ENCODE measurements around the gene TCF20.

The TCF20 gene

GRCh38 chr22:42247596-42247995 lies 22.9 kb downstream of the TCF20 start:
- Histone ChIP-seq H3K4me2 (ENCODE audit: low read length) (no peak overlapping the region), H3K9me2 (ENCODE audit: low read depth, low read length) (no peaks in the 10 kb centered on the region), H2AFZ (ENCODE audit: low read length) (no peak overlapping the region), H3K9me3 (ENCODE audit: low read length) (no peaks in the 10 kb centered on the region), H3K4me3 (ENCODE audit: low read depth, low read length, poor library complexity, severe bottlenecking) (no peak overlapping the region), H3K4me1 (ENCODE audit: insufficient read depth, low read length, severe bottlenecking) (no peaks in the 10 kb centered on the region), H3K27ac (ENCODE audit: low read depth, low read length, poor library complexity, severe bottlenecking) (no peak overlapping the region), H3K36me3 (ENCODE audit: insufficient read depth, low read length) (no peaks in the 10 kb centered on the region), H4K20me1 (ENCODE audit: insufficient read depth, low read length) (no peaks in the 10 kb centered on the region), H3K27me3 (ENCODE audit: insufficient read depth, low read length) (no peaks in the 10 kb centered on the region), H3K79me2 (ENCODE audit: insufficient read depth, low read length) (peaks cover 19% of the 10 kb centered on the region), H3K9ac (ENCODE audit: low read length) (no peak overlapping the region), H3F3A (ENCODE audit: insufficient read depth, low read length) (no peaks in the 10 kb centered on the region)
- TF ChIP-seq CTCF (IDR thresholded peaks at IDR 0.05; ENCODE audit: low read length), result no peak
- TF ChIP-seq EZH2 (IDR thresholded peaks at IDR 0.05; ENCODE audit: borderline replicate concordance, low read length), result no peak

- TF ChIP-seq CTCF (IDR thresholded peaks at IDR 0.05; ENCODE audit: low read length) (no peak), EZH2 (IDR thresholded peaks at IDR 0.05; ENCODE audit: borderline replicate concordance, low read length) (no peak)
- H3F3A ChIP-seq (ENCODE audit: insufficient read depth, low read length), result no peaks in the 10 kb centered on the region
- H3K4me1 ChIP-seq (ENCODE audit: insufficient read depth, low read length, severe bottlenecking), result no peaks in the 10 kb centered on the region
- H3K27ac ChIP-seq (ENCODE audit: low read depth, low read length, poor library complexity, severe bottlenecking), result no peak overlapping the region
- H3K79me2 ChIP-seq (ENCODE audit: insufficient read depth, low read length), result peaks cover 39% of the 10 kb centered on the region
- H3K36me3 ChIP-seq (ENCODE audit: insufficient read depth, low read length), result no peaks in the 10 kb centered on the region
- H3K4me2 ChIP-seq (ENCODE audit: low read length), result no peak overlapping the region
- no peaks in the 10 kb centered on the region for H3K9me3 ChIP-seq (ENCODE audit: low read length)
- H3K27me3 ChIP-seq (ENCODE audit: insufficient read depth, low read length), result no peaks in the 10 kb centered on the region
- H3K9ac ChIP-seq (ENCODE audit: low read length), result no peak overlapping the region
- H2AFZ ChIP-seq (ENCODE audit: low read length), result no peak overlapping the region
- no peaks in the 10 kb centered on the region for H4K20me1 ChIP-seq (ENCODE audit: insufficient read depth, low read length)
- no peak overlapping the region for H3K4me3 ChIP-seq (ENCODE audit: low read depth, low read length, poor library complexity, severe bottlenecking)
- H3K9me2 ChIP-seq (ENCODE audit: low read depth, low read length), result no peaks in the 10 kb centered on the region
These were observed 26.7 kb downstream of the TCF20 start for GRCh38 chr22:42243802-42244060.

- Histone ChIP-seq H3K9me2 (ENCODE audit: low read depth, low read length) (no peaks in the 10 kb centered on the region), H3K79me2 (ENCODE audit: insufficient read depth, low read length) (peaks cover 43% of the 10 kb centered on the region), H4K20me1 (ENCODE audit: insufficient read depth, low read length) (no peaks in the 10 kb centered on the region), H3K27me3 (ENCODE audit: insufficient read depth, low read length) (no peaks in the 10 kb centered on the region), H3K9me3 (ENCODE audit: low read length) (peaks cover 13% of the 10 kb centered on the region), H3K9ac (ENCODE audit: low read length) (no peak overlapping the region), H3K4me2 (ENCODE audit: low read length) (no peak overlapping the region), H3F3A (ENCODE audit: insufficient read depth, low read length) (no peaks in the 10 kb centered on the region), H2AFZ (ENCODE audit: low read length) (no peak overlapping the region), H3K36me3 (ENCODE audit: insufficient read depth, low read length) (no peaks in the 10 kb centered on the region), H3K27ac (ENCODE audit: low read depth, low read length, poor library complexity, severe bottlenecking) (no peak overlapping the region), H3K4me3 (ENCODE audit: low read depth, low read length, poor library complexity, severe bottlenecking) (no peak overlapping the region), H3K4me1 (ENCODE audit: insufficient read depth, low read length, severe bottlenecking) (no peaks in the 10 kb centered on the region)
- TF ChIP-seq CTCF (IDR thresholded peaks at IDR 0.05; ENCODE audit: low read length) (no peak), EZH2 (IDR thresholded peaks at IDR 0.05; ENCODE audit: borderline replicate concordance, low read length) (no peak)
These were observed 33.6 kb downstream of the TCF20 start for GRCh38 chr22:42236848-42237247.
